HG03139 (cell line): ENCODE measurements around the gene SLC35E2B.
"Not testable (repeated sequence)": the region's sequence is repeated elsewhere in the genome, so short reads cannot be mapped to it uniquely, and the experiment has no call there.

Experiments used
- ATAC-seq: cut with Tn5 transposase; IDR thresholded peaks from one replicate; pipeline ENCODE4 v1.9.1; 2021; ENCODE audit not compliant: unreplicated experiment

Gene SLC35E2B

GRCh38 chr1:1677718-1678580 is 14.6 kb downstream of the SLC35E2B start:
- peak; percentile 73 for ATAC-seq

DNA sequence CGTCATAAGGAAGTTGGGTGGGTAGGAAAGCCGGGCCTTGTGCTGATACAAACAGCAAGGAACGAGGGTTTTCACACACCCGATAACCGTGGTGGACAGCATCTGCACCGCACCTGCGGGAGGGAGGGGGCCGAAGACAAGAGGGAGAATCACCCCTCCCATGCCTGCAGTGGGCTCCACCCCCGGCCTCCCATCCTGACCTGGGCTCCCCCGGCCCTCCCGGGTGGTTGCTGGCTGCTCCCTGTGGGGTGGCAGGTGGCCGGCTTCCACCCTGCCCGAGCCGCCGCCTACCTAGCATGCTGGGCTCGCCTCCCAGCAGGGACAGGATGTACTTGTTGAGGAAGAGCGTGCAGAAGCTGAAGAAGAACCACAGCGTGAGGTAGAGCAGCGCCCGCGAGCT is 16.5 kb downstream of the SLC35E2B start:
- not testable (repeated sequence) for ATAC-seq

DNA sequence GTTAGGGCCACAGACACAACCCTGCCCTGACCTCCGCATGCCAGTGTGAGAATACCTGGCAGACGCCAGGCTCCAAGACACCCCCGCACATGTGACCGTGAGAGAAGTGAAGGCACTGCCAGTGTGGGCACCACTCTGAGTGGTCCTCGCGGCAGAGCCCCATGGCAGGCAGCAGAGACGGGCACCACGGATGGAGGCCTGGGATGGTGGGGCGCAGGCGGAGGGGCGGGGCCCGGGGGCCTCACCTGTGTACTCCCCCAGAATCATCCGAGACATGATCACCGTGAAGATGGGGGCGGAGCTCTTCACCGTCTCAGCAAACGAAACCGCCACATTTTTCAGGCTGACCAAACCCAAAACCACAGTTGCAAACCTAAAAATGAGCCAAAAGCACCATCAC is 17.4 kb downstream of the SLC35E2B start:
- ATAC-seq: not testable (repeated sequence)

DNA sequence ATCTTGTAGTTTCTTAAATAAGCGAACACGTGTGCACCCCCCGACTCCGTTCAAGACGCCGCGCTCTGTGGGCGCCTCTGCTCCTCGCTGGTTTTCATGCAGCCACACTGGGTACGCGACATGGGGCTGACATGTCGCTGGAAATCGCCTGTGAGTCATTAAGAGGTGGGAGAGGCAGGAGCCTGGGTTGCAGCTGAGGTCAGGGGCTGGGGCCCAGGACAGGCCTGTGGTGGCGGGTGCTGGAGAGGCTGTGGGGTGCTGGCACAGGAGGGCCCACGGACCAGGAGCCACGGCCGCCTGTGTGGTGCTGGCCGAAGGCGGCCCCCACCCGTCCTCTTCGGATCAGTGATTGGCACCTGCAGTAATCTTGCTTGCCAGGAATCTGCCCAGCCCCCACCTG is 17.8 kb downstream of the SLC35E2B start:
- ATAC-seq: not testable (repeated sequence)

GRCh38 chr1:1672181-1672965 is 20.2 kb downstream of the SLC35E2B start:
- no peak for ATAC-seq

- ATAC-seq: no peak
Observed at GRCh38 chr1:1671365-1672119, 21.1 kb downstream of the SLC35E2B start.

DNA sequence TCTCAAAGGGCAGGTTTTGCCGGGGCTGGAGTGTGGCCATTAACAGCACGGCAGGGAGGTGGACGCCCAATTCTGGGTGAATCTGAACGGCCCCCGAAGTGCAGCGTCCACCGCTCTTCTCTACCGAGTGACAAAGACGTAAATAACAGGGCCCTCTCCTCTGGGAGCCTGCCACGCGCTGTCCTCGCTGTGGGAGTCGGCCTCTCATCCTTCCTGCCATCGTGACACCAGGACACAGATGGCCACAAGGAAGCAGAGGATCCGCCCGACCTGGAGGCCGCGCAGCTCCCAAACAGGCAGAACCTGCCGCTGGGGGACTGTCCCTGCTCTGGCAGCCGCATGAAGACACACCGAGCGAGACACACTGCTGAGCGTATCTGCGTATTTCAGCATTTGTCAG is 21.7 kb downstream of the SLC35E2B start:
- no peak for ATAC-seq

DNA sequence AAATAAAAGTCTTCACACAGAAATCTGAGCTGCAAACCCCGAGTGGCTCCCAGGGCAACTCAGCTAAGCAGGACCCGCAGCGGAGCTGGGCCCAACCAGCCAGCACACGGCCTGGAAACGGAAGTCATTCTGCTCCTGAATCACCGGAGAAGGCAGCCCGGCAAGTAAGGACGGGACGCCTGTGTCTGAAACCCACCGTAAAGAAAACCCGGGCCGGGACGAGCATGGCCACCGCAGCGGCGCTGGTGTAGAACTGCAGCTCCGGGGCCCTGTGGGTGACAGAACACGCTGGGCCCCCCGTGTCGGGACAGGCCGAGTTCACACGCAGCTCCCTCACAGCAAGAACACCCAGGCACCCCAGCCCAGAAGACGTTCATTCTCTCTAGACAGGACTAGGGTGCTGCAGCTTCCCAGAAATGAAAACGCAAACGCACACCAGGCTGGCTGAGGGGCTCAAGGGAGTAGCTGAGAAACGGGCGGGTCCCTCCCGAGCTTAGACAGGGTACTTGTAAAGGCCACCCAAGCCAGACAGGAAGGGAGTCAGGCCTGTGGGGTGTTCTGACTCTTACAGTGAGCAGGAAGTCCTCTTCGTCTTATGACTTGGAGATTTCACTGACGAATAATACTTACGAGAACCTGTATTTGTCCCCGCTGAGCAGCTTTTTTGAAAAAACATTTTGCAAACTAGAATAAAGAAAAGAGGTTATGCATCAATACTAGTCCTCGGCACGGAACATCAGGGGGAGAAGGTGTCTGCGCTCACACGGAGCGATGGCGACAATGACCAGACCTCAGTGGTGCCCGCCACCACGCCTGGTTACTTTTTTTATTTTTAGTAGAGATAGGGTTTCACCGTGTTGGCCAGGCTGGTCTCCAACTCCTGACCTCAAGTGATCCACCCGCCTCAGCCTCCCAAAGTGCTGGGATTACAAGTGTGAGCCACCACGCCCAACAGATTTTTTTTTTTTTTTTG is 22.8 kb downstream of the SLC35E2B start:
- ATAC-seq: no peak

DNA sequence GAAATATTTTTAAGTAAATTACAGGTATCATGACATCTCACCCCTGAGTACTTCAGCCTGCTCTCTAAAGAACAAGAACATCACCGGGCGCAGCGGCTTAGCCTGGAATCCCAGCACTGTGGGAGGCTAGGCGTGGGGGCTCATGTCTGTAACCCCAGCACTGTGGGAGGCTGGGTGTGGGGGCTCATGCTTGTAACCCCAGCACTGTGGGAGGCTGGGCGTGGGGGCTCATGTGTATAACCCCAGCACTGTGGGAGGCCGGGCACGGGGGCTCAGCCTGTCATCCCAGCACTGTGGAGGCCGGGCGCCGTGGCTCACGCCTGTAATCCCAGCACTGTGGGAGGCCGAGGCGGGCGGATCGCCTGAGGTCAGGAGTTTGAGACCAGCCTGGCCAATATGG is 26.1 kb downstream of the SLC35E2B start:
- ATAC-seq: no peak

GRCh38 chr1:1665815-1666251 is 26.8 kb downstream of the SLC35E2B start:
- ATAC-seq: no peak

DNA sequence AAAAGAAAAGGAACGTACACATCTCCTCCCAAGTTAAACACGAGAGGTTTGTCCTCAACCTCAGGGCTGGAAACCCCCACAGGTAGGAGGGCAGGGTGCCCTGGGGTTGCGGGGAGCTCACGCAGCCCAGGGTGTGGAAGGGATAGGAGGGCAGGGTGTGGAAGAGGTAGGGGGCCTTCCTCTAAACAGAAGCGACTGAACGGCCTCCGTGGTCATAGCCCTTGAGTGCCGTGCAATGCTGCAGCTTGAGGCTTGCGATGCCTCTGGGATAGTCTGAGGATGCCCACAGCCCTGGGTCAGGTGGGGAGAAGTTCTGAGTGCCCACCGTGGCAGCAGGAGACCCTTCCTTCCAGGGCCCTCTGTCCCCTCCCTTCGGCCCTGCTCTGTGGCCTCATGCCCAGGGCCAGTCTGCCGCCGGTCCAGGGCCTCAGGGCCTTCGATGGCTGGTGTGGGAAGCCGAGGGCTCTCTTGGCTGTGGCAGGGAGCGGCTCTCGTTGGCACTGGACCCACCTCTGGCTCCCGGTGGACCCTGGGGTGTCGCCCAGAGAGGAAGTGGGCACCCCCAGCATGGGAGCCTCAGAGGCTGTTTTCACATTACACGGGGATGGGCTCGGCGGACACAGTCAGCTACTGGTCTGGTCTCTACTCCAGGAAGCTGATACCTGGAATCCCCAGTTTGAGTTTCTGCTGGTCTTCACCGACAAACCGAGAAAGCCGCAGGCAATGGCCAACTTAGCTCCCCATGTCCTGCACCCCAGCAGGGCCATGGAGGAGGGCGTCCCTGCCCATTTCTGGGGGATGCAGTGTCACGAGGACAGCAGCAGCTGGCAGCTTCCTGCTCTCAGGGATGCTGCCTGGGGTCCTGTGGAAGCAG is 27.4 kb downstream of the SLC35E2B start:
- no peak for ATAC-seq

DNA sequence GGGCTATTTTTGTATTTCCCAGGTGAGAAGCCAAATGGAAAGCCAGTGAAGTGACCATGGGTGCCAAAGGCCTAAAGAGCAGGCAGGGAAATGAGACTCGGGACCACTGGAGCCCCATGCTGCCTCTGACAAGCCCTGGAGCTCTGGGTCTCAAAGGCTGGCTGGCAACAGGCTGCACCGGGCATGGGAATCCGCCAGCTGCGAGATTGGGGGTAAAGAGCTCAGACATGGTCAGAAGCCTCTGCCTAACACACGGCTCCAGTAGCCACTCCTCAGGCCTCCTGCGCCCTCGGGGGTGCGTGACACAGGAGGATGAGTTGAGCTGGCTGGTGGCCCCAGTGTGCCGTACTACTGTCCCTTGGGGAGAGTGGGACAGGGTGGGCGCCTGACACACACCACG is 28.3 kb downstream of the SLC35E2B start:
- not testable (repeated sequence) for ATAC-seq

- not testable (repeated sequence) for ATAC-seq
Observed at GRCh38 chr1:1662830-1663560, 29.6 kb downstream of the SLC35E2B start.

- ATAC-seq: not testable (repeated sequence)
Observed at GRCh38 chr1:1662392-1662791, 30.2 kb downstream of the SLC35E2B start.

DNA sequence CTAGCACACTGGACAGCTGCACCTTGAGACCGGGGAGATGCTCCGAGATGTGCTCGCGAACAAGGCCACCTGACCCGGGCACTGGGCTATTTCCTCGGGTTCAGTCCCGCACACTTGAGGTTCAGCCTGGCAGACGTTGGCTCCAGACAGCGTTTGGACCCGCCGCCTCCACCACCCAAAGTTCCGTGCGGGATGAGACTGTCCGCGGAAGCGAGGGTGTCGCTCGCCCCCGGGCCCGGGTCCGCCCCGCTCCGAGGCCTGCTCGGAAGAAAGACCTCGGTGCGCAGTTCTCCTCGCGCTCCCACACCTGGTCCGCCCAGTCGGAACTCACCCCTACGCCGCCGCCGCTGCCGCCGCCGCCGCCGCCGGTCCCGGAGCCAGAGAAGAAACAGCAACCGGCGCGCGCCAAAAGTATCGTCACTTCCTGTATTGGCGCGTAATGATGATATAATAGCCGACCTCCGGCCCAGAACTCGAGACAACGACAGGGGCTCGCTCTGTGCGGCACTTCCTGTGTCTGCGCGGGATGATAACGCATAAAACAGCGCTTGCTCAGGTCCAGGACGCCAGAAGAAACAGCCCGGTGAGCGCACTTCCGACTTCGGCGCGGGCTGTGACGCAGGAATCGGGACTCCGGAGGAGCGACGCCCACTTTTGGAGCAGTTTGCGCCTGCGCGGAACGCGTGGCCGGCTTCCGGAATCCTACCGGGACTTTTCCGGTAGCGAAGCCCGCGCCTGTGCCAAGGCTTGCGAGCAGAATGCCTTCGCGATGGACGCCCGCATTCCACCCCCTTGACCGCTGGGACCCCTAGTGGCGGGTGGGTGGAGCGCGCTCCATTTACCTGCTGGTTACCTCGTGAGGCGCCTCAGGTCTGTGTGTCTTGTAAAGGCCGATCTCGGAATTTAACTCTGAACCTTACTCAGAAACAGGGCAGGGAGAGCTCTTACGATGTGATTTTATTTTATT is 33.7 kb downstream of the SLC35E2B start, which contains the start of gene CDK11B:
Gene CDK11B, minus strand, starts transcription at position 422 of the 967 bp plus-strand sequence. CDS start 1,519 bp downstream, outside the sequence.
- peak; percentile 82 for ATAC-seq

GRCh38 chr1:1648265-1648664 is 44.3 kb downstream of the SLC35E2B start:
- ATAC-seq: not testable (repeated sequence)
